HG02763 (cell line): ENCODE data around the gene SNRPE.
A peak's percentile ranks its signal among the peaks of the same experiment; 100 is the strongest.
"Not testable (repeated sequence)": the region's sequence is repeated elsewhere in the genome, so short reads cannot be mapped to it uniquely, and the experiment has no call there.

Experiments
- ATAC-seq: cut with Tn5 transposase; IDR thresholded peaks from one replicate; pipeline ENCODE4 v1.9.1; 2021; ENCODE audit warnings: mild to moderate bottlenecking, moderate library complexity; ENCODE audit not compliant: unreplicated experiment

The SNRPE gene

DNA sequence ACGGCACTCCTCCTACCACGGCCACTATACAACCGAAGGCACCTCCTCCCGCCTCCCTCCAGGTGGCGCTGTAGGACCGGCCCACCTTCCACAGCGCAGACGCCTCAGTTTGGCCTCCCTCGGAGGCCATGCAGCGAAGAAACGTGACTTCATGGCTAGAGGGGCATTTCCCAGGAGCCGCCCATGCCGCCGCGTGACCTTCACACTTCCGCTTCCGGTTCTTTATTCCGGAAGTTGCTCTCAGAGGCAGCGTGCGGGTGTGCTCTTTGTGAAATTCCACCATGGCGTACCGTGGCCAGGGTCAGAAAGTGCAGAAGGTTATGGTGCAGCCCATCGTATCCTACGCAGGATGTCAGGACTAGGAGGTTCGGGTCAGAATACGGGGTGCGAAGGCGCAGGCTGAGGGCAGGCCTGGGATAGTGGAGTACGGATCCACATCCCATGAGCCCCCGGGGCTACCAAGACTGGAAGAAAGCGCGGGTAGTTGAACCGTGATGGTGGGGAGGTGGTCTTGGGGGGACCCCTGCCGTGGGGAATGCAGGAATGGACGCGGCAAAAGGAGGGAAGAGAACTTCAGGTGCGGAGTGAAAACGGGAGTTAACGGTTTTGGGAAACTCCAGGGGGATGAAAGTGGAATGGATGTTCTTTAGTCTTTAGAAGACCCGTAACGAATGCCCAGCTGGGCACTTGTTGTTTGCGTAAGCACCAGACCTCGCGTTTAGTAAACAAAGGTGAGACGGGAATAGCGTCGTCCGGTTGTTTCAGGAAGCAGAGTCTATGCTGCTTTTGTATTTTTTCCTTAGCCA, at the start of gene SNRPE:
Gene SNRPE, plus strand, starts transcription at position 221 of the 806 bp plus-strand sequence. Its CDS starts 61 bp downstream, at position 282.
- ATAC-seq: peak; percentile 95

DNA sequence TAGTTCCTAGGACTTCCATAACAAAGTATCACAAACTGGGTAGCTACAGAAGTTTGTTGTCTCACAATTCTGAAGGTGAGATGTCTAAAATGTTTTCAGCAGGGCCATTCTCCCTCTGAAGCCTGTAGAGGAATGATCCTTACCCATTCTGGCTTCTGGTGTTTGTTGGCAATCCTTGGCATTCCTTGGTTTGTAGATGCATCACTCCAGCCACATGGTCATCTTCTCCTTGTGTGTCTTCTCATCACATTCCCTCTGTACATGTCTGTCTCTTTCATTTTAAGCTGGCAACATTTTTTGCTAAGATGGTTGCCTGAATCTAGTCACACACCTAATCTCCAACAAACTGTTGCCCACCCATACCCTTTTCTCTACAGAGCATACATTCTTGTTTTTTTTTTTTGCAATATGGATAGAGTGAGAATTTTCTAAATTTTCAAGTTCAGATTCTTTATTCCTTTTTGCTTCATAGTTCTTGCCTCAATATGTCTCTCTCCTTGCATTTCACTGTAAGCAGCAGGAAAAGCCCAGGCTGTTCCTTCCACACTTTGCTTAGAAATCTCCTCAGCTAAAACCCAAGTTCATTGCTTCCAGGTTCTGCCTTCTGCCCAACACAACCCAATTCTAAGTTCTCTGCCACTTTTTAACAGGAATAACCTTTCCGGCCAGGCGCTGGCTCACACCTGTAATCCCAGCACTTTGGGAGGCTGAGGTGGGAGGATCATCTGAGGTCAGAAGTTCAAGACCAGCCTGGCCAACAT, 47.6 kb upstream of the SNRPE start:
- no peak for ATAC-seq

- ATAC-seq: no peak
Observed at GRCh38 chr1:203818399-203818798, 43.0 kb upstream of the SNRPE start.

DNA sequence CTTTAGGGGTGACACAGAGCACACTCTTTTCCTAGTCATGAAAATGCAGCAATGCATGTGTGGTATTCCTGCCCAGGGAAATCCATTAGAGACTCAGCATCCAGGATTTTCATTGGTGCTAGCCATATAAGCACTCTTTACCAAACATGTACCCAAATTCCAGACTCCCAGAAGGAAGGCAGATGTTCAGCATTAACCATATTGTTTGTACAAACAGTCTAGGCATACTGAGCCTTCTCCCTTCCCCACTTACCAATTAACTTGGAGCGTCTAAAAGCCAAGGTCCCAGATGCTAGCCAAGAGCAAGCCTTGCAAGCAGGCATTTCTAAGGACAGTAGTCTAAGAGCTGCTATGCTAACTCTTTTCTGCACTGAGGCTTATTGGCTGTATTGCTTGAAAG, 38.1 kb upstream of the SNRPE start:
- ATAC-seq: no peak

DNA sequence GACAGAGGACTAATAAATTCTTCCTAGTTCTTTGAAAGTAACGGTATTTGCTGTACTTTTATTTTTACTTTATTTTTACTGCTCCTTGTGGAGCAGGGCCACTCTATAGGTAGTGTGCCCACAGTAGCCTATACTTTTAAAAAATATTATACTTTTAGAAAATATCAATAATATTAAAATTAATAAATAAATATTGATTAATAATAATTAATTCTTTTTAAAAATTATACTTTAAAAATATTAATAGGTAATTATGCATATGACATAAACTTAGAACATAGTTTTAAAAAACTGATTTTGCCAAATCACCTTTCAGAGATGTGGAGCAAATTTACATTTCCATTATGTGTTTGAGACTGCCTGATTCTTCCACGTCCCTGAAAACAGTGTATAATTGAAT, 35.2 kb upstream of the SNRPE start:
- ATAC-seq: no peak

GRCh38 chr1:203828002-203828401, 33.4 kb upstream of the SNRPE start:
- ATAC-seq: no peak

DNA sequence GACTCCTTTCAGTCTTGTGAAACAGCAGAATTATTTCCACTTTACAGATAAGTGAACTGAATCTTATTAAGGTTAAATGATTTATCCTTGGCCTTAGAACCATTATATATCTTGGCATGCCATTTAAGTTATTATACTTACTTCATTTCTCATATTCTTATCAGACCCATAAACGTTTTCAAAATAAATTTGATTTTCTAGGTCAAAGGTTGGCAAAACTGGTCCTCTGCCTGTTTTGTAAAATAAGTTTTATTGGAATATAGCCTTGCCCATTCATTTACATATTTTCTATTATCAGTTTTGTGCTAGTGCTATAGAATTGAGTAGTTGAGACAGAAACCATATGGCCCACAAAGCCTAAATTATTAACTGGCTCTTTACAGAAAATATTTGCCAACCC, 32.9 kb upstream of the SNRPE start:
- no peak for ATAC-seq

DNA sequence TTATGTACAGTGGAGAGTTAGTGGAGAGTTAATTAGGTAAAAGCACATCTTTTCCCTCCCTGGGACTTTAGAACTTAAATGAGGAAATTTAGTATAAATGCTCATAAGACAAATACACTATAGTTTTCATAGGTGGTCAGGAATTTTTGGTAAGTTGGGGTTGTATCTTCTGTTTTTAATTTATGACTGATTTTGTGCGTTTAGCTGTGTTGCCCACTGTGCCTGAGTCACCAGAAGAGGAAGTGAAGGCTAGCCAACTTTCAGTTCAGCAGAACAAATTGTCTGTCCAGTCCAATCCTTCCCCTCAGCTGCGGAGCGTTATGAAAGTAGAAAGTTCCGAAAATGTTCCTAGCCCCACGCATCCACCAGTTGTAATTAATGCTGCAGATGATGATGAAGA, 32.2 kb upstream of the SNRPE start:
- ATAC-seq: not testable (repeated sequence)

DNA sequence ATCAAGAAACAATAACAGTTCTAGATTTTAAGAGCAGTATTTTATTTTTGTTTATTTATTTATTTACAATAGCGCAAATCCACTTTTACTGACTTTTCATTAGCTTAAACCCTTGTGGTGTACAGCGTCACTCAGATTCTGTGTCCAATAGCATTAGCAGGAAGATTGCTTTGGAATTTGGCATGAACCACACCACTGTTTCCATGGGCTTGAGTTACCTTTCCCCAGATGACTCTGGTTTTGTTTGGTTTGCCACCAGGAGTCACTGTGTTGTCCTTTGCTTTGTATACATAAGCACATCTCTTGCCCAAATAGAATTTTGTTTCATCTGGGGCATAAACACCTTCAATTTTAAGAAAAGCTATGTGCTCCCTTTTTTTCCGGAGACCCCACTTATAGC, 25.9 kb upstream of the SNRPE start:
- no peak for ATAC-seq

DNA sequence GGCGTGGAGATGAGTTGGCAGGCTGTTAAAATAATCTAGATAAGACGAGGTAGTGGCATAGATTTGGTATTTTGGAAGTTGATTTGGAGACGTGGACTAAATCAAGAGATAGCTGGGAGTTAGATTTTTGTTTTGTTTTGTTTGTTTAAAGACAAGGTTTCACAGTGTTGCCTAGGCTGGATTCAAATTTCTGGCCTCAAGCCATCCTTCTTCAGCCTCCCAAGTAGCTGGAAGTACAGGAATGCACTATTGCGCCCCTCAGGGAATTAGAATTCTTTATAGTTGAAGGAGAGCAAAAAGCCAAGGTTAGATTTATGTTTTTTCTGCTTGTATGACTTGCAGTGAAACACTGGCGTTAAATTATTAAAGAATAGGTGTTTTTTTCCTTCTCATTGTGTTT, 22.3 kb upstream of the SNRPE start:
- ATAC-seq: no peak

- ATAC-seq: no peak
Observed at GRCh38 chr1:203840208-203840808, 21.1 kb upstream of the SNRPE start.

GRCh38 chr1:203842559-203842876, 18.9 kb upstream of the SNRPE start:
- no peak for ATAC-seq

- ATAC-seq: no peak
Observed at GRCh38 chr1:203843435-203843834, 18.0 kb upstream of the SNRPE start.

DNA sequence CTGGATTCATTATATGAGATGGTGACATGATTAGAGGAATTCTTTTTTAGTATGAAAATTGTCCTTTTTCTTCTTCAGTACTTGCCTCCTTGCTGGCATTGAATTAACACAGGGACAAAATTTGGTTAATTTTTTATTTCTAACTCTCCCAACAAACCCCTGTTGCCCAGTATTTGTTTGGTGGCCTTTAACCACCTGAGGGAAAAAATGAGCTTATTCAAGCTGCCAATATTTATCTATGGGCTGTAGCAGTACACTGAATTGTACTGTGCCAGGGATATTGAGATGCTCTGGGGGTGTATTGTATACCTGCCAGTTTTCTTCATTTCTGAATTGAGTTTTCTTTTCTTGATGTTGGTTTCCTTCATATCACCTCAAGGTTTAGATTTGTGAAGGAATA, 8.3 kb upstream of the SNRPE start:
- ATAC-seq: not testable (repeated sequence)

GRCh38 chr1:203858055-203858454, 3.3 kb upstream of the SNRPE start:
- no peak for ATAC-seq

DNA sequence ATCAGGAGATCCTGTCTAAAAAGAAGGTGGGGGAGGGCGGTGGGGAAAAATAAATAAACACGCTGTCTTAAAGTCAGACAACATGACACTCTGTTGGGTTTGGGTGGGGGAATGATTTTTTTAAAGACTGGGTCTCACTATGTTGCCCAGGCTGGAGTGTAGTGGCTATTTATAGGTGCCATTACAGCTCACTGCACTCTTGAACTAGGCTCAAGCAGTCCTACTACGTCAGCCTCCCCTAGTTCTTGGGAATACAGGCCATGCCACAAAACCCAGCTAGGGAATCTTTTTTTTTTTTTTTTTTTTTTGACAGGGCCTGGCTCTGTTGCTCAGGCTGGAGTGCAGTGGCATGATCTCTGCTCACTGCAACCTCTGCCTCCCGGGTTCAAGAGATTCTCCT, 2.4 kb upstream of the SNRPE start:
- ATAC-seq: no peak

DNA sequence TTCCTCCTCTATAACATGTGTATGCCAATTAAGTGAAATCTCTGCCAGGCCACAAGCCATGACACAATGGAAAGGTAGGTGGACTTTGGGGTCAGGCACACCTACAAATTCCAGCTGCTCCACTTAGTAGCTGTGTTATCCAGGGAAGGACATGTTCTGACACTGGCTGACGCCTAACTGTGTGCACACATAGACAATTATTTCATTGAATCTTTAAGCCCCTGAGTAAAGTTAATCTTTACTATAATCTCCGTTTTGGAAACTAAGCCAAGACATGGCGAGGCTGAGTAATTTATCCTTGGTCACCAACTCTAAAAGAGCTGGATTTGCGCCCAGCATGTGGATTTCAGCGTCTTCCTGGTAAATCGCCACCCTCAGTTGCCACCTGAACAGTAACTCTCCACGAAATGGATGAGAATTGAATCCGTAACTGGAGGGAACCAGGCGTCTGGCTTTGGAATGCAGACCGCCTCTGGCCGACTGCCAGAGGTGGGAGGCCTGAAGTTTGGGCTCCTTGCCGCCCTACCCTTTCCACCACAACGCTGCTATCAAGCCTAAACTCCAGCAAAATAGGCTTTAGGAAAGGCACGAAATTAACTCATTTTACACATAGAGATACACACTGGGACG, 888 bp upstream of the SNRPE start:
- ATAC-seq: no peak

DNA sequence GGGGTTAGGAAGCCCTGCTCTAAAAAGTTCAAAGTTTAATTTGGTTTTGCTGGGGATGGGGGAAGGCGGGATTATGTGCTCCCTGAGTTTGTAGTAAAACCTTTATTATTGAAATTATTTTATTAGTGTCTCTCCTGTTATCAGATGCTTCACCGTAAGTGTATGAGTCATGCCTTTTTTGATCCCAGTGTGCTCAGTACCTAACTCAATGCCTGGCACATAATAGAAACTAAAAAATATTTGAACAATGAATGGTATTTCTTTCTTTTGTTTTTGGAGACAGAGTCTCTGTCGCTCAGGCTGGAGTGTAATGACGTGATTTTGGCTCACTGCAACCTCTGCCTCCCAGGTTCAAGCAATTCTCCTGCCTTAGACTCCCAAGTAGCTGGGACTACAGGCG, 6.4 kb downstream of the SNRPE start:
- no peak for ATAC-seq

DNA sequence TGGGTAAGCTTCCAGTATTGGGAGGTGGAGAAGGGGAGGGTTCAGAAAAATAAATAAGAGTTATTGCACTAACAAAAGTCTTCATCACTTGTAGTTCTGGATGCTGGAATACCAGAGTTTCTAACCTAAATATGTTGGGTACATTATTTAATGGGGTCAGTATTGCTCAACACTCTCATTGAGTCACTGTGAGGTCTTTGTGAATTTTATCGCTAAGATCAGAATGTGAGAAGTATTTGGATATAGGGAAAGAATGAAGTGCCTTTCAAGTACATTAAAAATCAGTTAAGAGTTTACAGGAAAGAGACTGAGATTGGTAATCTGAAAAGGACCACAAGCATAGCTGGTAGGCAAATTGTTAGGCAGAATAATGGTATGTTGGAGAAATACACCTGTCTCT, 8.8 kb downstream of the SNRPE start:
- ATAC-seq: no peak

DNA sequence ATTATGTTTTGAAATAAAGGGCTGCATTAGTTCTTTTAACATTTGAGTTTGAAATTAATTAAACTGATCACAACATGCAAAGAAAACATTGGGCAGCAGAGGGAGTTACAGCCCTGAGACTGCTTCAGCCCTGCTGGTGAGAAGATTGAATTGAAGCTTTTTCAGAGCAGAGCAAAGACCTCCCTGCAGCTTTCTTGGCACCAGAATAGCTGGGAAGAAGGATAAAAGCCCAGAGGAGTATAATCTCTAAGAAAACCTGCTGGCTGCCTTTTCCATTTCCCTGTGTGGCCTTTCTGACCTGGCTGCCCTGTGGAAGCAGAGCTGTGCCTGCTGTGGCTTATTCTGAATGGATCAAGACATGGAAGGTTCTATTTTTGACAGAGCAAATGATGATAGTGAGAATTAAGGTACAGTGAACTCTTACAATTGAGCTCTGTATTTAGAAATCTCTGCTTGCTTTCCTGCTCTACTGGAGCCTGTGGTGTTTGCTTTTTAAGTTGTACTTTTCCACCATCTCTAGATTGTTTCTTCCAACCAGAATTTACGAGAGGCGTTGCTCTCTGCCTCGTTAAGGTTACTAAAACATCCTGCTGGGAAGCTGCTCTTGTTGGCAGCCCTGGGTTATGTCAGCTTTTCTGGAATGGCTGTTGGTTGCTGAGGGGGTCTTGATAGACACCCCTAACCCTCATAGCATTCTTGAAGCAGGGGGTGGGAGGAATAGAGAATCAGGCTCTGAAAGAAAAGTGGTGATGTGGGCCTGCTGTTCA, 9.9 kb downstream of the SNRPE start:
- no peak for ATAC-seq

GRCh38 chr1:203873094-203873493, 11.7 kb downstream of the SNRPE start:
- ATAC-seq: no peak
